ENCODE results near the gene UNC93A.
"Not testable (repeated sequence)": the region's sequence is repeated elsewhere in the genome, so short reads cannot be mapped to it uniquely, and the experiment has no call there.

Gene UNC93A

DNA sequence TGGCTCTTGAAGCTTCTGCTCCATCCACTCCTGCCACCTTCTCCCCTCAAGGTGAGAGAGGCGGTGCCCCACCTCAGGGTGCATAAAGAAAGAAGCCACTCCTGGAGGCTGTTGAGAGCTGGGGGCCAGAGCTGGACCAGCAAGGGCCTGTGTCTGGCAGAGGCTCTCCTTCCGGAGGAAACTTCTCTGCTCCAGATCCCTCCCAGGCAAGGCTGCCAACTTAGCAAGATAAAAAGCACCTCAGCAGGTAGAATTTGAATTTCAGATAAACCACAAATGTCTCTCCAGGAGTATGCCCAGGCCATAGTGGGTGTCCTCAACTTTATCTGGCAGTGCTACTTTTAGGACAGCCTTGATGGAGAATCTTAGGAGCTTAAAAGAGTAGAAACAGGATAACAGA, 13.8 kb downstream of the UNC93A start:
- H3K4me1 ChIP-seq, result no peaks in the 10 kb centered on the region

DNA sequence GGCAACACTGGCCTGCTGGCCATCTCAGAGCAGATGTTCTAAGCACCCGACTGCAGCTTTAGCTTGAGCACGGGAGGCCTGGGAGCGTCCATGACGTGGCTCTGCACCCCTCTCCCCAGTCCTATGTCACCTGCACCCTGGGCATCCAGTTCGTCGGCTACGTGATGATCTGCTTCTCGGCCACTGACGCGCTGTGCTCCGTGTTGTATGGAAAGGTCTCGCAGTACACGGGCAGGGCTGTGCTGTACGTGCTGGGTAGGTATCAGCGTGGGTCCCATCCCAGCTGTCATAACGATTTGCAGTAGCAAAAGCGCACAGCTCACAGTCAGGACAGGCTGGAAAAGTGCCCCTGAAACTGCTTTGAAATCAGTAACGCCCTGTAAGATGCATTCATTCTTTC, 14.7 kb downstream of the UNC93A start:
- no peaks in the 10 kb centered on the region for H3K27me3 ChIP-seq
- H3K4me1 ChIP-seq, result no peaks in the 10 kb centered on the region
- TF ChIP-seq, protein P1, sequence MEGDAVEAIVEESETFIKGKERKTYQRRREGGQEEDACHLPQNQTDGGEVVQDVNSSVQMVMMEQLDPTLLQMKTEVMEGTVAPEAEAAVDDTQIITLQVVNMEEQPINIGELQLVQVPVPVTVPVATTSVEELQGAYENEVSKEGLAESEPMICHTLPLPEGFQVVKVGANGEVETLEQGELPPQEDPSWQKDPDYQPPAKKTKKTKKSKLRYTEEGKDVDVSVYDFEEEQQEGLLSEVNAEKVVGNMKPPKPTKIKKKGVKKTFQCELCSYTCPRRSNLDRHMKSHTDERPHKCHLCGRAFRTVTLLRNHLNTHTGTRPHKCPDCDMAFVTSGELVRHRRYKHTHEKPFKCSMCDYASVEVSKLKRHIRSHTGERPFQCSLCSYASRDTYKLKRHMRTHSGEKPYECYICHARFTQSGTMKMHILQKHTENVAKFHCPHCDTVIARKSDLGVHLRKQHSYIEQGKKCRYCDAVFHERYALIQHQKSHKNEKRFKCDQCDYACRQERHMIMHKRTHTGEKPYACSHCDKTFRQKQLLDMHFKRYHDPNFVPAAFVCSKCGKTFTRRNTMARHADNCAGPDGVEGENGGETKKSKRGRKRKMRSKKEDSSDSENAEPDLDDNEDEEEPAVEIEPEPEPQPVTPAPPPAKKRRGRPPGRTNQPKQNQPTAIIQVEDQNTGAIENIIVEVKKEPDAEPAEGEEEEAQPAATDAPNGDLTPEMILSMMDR (IDR thresholded peaks at IDR 0.05; ENCODE audit: low read depth, low read length), result no peak
- H3K36me3 ChIP-seq, result no peaks in the 10 kb centered on the region
- no peak overlapping the region for H3K4me3 ChIP-seq (ENCODE audit: low read depth, low read length)
- H3K9me3 ChIP-seq, result no peaks in the 10 kb centered on the region
- no peak for DNase-seq

More for the DNA sequence above, 13.8 kb downstream of the UNC93A start:
- H3K4me3 ChIP-seq (ENCODE audit: low read depth, low read length), result no peak overlapping the region
- no peaks in the 10 kb centered on the region for H3K27me3 ChIP-seq
- TF ChIP-seq, protein P1 (IDR thresholded peaks at IDR 0.05; ENCODE audit: low read depth, low read length), result no peak
- no peaks in the 10 kb centered on the region for H3K9me3 ChIP-seq
- no peak for DNase-seq
- H3K36me3 ChIP-seq, result no peaks in the 10 kb centered on the region

DNA sequence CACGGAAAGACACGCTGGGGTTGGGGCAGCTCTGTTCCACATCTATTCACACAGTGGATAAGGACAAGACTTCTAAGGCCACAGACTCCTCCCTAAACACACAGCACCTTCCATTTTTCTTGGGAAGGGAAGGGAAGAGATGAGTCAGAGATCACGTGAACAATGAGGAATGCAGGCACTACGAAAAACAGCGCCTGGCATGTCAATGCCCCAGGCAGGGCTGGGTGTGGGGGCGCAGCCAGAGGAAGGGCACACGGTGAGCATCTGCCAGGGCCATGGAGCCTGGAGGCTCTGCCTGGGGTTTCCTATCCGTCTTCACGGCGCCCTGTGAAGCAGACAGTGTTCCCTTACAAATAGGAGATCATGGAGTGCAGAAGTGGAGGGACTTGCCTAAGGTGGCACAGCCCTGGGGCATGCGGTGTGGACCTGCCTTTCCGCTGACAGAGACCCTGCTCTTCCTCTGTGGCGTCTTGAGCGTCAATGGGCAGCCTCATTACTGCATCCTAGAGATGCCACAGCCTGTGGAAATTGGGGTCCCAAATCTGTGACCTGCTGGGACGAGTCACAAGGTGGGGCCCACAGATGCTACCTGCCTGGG, 15.4 kb downstream of the UNC93A start:
- no peaks in the 10 kb centered on the region for H3K4me1 ChIP-seq
- no peaks in the 10 kb centered on the region for H3K36me3 ChIP-seq
- TF ChIP-seq, protein P1 (IDR thresholded peaks at IDR 0.05; ENCODE audit: low read depth, low read length), result no peak
- no peak for DNase-seq
- no peak overlapping the region for H3K4me3 ChIP-seq (ENCODE audit: low read depth, low read length)
- H3K9me3 ChIP-seq, result no peaks in the 10 kb centered on the region
- no peaks in the 10 kb centered on the region for H3K27me3 ChIP-seq

- Histone ChIP-seq H3K9me3 (no peaks in the 10 kb centered on the region), H3K36me3 (no peaks in the 10 kb centered on the region), H3K27me3 (no peaks in the 10 kb centered on the region), H3K4me1 (no peaks in the 10 kb centered on the region), H3K4me3 (ENCODE audit: low read depth, low read length) (no peak overlapping the region)
- TF ChIP-seq, protein P1 (IDR thresholded peaks at IDR 0.05; ENCODE audit: low read depth, low read length), result no peak
- no peak for DNase-seq
Observed at GRCh38 chr6:167307342-167307955, 16.3 kb downstream of the UNC93A start.

DNA sequence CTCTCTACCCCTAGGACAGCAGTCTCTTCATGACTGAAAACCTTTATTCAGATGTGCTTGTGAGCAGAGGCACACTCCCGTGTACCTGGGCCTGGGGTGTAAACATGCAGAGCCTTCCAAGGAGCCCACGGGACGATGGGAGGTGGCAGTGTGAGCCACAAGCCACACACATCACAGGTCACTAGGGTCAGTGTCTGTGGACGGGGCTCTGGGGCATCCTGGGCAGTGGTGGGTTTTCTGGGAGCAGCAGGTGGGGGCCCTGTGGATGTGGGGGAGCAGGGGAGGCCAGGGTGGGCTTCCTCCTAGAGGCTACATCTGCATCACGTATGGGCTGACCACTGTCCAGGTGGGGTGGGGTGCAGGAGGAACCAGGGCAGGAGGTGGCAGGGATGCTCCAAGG, 17.1 kb downstream of the UNC93A start:
- Histone ChIP-seq H3K9me3 (no peaks in the 10 kb centered on the region), H3K4me3 (ENCODE audit: low read depth, low read length) (no peak overlapping the region), H3K4me1 (no peaks in the 10 kb centered on the region), H3K36me3 (no peaks in the 10 kb centered on the region), H3K27me3 (no peaks in the 10 kb centered on the region)
- DNase-seq, result no peak
- TF ChIP-seq, protein P1 (IDR thresholded peaks at IDR 0.05; ENCODE audit: low read depth, low read length), result no peak

DNA sequence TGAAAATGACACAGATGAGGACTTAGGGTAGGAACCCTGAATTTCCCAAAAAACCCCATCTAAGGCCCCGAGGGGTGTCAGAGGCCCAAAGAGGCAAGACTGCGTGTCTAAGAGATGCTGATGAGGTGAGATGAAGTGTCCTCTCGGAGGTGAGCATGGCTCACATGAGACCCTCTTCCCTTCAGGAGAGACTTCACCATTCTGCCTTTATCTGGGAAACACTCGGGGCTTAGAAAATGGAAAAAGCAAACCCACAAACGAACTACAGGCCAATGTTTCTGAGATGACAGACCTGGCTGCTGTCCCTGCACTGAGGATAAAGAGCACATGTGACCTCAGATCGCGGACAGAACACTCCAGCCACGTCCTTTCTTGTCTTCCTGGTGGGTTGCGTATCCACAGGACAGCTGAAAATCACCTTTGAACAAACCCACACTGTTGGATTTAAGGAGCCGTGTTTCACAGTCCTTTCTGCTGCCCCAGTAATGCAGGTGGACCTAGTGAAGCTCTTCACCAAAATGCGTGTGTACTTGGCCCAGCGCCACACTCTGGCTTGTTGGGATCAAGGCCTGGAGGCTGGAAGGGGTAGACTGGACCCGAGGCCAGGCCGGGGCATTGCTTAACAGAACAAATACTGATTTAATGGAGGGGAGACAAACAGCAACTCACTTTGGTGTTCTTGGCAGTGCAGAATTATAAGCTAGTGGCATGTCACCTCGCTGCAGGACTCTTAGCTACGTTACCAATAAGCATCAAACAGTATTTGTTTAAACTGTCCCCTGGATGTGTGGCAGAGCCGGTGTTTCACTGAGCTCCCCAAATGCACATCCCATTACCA, 18.5 kb downstream of the UNC93A start:
- H3K4me1 ChIP-seq; H3K4me3 ChIP-seq (ENCODE audit: low read depth, low read length); H3K9me3 ChIP-seq; H3K27me3 ChIP-seq; DNase-seq; H3K36me3 ChIP-seq: not testable (repeated sequence)

Data from BE2C (cell line).